GM18502 (cell line): ENCODE data around the gene NT5C3A.
A peak's percentile ranks its signal among the peaks of the same experiment; 100 is the strongest.
"Not testable (repeated sequence)": the region's sequence is repeated elsewhere in the genome, so short reads cannot be mapped to it uniquely, and the experiment has no call there.

ENCODE experiments used
- ATAC-seq: cut with Tn5 transposase; IDR thresholded peaks from one replicate; pipeline ENCODE4 v1.9.1; 2021; ENCODE audit warnings: mild to moderate bottlenecking; ENCODE audit not compliant: unreplicated experiment, poor library complexity

NT5C3A gene

DNA sequence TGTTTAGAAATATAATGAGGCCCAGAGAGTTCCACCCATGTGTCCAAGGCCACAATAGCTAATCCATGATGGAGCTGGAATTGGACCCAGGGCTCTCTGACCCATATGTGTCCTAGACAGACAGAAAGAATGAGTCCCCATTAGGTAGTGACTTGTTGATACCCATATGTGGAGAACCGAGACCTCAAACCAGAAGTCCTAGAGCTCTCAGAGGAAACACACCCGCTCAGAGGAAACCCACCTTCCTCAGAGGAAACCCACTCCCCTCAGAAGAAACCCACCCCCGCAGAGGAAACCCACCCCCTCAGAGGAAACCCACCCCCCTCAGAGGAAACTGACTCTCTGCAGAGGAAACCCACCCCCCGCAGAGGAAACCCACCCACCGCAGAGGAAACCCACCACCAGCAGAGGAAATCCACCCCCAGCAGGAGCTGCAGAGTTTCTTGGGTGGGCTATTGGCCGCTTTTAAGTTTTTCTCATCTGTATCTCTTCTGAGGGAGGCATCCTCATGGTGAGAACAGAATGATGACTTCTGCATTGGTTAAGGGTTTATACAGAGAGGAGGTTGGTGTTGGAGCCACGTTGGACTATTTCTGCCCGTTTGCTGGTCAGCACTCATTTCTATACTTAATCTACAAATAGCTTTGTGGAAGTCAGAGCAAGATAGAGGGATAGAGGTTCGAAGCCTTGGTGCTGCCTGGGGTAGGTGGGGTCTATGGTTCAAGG, 70.4 kb downstream of the NT5C3A start:
- not testable (repeated sequence) for ATAC-seq

DNA sequence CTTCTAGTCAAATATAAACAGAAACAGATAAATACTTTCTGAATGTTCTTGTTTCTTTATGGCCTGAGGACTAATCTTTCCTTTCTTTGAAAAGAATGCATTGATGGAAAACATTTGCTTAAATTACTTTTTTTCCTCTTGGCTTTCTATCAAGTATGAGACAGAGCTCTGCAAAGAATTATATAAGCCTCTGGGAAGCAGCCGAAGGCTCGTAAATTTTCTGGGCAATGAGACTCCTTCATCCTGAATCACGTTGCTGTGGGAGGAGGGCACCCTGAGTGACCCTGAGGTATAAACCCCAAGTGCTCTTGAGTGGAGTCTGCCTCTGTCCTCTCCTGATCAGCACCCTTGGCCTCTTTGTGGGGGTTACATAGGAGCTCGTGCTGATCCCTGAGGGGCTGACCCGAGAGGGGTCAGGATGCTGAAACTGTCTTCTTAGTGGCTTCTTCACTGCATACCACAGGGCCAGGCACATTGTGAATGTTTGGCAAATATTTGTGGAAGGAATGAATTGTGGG, 71.4 kb downstream of the NT5C3A start:
- not testable (repeated sequence) for ATAC-seq

DNA sequence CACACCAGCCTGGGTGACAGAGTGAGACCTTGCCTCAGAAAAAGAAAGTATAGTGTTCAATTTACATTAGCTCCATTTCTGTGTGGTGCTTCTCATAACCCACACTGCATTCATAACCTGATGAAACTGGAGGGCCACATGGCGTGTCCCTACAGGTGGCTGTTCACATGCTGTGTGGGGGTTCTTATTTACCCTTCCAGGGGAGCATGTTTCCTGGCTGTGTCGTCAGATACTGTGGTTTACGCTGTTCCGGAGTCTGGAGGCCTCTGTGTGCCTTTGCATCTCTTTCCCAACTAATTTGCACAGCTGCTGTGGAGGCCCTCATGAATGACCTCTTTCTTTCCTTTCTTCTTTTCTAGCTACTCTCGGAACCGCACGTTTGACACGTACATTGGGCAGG, 74.4 kb downstream of the NT5C3A start:
- ATAC-seq = peak; percentile 79

DNA sequence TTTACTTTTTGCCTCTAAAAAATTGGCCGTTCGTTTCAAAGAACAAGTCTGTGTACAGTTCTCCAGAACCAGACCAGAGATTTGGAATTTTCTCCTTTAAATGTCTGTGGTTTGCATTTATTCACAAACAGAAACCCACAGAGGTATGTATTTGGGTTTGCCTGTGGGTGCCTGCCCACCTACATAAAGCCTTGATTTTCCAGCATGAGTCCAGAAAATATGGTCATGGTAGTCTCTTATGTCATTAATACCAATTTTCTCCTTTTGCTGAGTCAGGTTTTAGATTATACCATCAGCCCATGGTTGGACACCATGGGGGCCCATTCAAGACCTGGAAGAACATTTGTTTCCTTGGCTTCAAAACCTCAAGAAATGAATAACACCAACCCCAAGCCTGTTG, 82.7 kb downstream of the NT5C3A start:
- ATAC-seq = not testable (repeated sequence)

DNA sequence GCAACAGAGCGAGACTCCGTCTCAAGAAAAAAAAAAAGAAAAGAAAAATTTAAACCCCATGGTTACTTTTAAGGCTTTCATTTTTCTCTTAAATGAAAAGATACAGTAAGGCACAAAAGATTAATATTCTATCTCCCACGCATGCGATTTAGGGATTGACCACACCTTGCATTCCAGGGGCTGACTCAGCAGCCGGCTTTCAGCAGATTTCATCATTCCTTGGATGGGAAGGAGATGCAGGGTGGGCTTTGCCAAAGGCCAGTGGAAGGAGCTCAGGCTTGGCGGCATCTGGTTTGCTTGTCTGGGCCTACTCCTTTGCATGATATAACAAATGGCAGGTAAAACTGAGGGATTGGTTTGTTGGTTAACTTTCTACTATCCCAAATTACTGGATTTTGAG, 83.3 kb downstream of the NT5C3A start:
- ATAC-seq = not testable (repeated sequence)

DNA sequence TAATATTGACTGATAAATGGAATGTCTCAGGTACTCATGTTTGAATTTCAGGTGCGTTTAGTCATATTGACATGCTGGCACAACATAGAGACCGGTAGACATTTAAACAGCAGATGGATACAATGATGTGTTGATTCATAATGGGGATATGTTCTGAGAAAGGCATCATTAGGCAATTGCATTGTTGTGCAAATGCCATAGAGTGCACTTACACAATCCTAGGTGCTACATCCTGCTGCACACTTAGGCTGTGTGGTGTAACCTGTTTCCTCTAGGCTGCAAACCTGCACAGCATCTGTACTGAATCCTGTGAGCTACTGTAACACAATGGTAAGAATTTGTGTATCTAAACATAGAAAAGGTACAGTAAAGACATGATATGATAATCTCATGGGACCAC, 85.4 kb downstream of the NT5C3A start:
- ATAC-seq = not testable (repeated sequence)

DNA sequence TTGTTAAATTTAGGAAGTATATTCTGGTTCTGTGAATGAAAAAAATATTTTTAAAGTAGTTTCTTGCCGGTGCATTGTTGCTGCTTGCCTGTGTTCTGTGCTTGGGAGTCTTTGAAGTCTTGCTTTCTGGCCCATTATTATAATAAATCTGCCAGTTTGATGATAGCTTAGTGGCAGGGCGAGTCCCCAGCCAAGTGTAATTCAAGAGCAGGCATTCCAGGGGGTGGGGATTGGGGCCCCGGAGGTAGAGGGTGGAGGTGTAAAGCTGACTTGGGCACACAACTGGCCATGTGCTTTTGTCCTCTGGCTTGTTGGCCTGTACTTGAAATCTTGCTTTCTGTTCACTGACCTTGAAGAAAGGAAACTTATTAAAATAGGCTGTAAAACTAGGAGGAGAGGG, 90.6 kb downstream of the NT5C3A start:
- not testable (repeated sequence) for ATAC-seq

DNA sequence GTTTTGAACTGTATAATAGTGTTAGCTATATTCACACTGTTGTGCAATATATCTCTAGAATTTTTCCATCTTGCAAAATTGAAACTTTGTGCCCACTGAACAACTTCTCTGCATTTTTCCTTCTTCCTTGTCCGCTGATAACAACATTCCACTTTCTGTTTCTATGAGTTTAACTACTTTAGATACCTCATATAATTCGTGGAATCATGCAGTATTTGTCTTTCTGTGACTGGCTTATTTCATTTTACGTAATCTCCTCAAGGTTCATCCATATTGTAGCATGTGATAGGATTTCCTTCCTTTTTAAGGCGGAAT, 95.4 kb downstream of the NT5C3A start:
- ATAC-seq = not testable (repeated sequence)

DNA sequence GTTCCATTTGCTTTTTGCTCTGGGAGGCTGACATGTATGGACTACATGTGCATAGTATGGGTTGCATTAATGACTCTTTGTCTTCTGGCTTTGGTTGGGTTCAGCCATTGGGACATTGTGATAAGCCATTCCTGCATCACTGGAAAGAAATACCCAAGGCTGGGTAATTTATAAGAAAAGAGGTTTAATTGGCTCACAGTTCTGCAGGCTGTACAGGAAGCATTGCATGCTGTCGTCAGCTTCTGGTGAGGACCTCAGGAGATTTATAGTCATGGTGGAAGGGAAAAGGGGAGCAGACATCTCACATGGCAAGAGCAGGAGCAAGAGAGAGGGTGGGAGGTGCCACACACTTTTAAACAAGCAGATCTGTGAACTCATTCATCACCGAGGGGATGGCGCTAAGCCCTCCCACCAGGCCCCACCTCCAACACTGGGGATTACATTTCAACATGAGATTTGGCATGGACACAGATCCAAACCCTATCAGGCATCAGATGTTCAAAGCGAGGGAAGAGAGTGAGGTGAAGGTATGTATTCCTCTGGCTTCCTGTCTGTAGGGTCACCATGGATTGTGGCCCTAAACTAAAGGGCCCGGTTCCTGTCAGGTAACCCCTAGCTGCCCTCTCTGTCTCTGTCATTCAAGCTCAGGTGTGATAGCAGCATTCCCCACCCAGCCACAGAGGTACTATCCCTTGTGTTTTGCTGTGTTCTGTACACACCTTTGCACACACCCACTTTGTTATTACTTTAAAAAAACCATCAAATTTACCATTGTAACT, 95.9 kb downstream of the NT5C3A start:
- ATAC-seq = not testable (repeated sequence)

DNA sequence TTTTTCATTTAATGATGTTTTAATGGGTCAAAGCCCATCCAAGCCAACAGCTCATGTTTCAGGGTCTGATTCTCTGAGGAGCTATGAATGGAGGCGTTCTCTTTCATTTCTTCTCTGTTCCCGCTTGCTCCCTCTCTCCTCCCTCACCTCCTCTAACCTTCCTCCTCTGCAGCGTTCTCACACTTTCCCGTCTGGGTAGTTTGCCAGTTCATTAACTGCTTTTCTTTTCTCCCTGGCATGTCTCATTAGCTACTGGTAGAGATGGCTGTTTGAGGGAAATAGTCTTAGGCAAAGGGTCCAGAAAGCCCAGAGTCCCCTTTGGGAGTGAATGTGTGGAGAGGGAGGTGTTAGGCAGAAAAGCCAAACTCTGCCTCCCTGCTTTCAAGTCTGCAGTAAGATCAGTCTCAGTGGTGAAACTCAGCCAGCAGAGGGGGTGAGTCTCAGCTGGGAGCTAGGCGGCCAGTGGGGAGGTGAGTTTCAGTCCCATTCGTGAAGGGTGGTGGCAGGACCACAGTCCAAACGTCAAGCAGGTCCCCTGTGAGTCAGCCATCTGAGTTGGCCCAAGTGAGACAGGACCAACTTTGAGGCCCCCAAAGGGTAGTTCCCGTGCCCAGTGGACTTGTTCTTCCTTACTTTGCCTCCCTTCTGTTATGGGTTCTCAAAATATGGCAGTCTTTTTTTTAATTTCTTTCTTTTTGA, 98.0 kb downstream of the NT5C3A start:
- ATAC-seq = peak; percentile 99
